Liver (tissue), 3 donors: Measurements from ENCODE around the gene USH2A.

ENCODE experiments used
- CTCF ChIP-seq: fragments of 150-350 bp; IDR thresholded peaks from 2 replicates; pipeline ENCODE4 v1.5.1; 2017; ENCODE audit warnings: improper control_type of control experiment, low read depth, low read length; ENCODE audit not compliant: missing input control
- GABPA ChIP-seq, 2 donors: IDR thresholded peaks in 1 of 2; conservative IDR thresholded peaks in 1 of 2; 2 replicates each; pipeline ENCODE4 v1.6.1; 2016; ENCODE audit warnings: antibody characterized with exemption in 2 of 2, mild to moderate bottlenecking in 1 of 2, moderate library complexity in 1 of 2
- JUND ChIP-seq, 2 donors: IDR thresholded peaks; 2 replicates each; pipeline ENCODE4 v1.6.1; 2016; ENCODE audit warnings: antibody characterized with exemption in 2 of 2
- RAD21 ChIP-seq, 2 donors: IDR thresholded peaks; 2 replicates each; pipeline ENCODE4 v1.6.1; 2016; ENCODE audit warnings: antibody characterized with exemption in 2 of 2, mild to moderate bottlenecking in 2 of 2
- SP1 ChIP-seq: IDR thresholded peaks from 2 replicates; pipeline ENCODE4 v1.6.1; 2018; ENCODE audit warnings: antibody characterized with exemption, mild to moderate bottlenecking
- TAF1 ChIP-seq: conservative IDR thresholded peaks from 2 replicates; pipeline ENCODE4 v1.6.1; 2016; ENCODE audit warnings: antibody characterized with exemption, mild to moderate bottlenecking
- TF ChIP-seq, protein P1 (sequence below): IDR thresholded peaks from 2 replicates; pipeline ENCODE4 v1.6.1; 2016; ENCODE audit warnings: antibody characterized with exemption, mild to moderate bottlenecking
- TF ChIP-seq, protein P2 (sequence below): IDR thresholded peaks from 2 replicates; pipeline ENCODE4 v1.6.1; 2016; ENCODE audit warnings: antibody characterized with exemption
- donor health status: healthy.
- donor health status: healthy.

GRCh38 chr1:215606564-215607168 is 816.6 kb downstream of the USH2A start:
- TF ChIP-seq, protein P1, sequence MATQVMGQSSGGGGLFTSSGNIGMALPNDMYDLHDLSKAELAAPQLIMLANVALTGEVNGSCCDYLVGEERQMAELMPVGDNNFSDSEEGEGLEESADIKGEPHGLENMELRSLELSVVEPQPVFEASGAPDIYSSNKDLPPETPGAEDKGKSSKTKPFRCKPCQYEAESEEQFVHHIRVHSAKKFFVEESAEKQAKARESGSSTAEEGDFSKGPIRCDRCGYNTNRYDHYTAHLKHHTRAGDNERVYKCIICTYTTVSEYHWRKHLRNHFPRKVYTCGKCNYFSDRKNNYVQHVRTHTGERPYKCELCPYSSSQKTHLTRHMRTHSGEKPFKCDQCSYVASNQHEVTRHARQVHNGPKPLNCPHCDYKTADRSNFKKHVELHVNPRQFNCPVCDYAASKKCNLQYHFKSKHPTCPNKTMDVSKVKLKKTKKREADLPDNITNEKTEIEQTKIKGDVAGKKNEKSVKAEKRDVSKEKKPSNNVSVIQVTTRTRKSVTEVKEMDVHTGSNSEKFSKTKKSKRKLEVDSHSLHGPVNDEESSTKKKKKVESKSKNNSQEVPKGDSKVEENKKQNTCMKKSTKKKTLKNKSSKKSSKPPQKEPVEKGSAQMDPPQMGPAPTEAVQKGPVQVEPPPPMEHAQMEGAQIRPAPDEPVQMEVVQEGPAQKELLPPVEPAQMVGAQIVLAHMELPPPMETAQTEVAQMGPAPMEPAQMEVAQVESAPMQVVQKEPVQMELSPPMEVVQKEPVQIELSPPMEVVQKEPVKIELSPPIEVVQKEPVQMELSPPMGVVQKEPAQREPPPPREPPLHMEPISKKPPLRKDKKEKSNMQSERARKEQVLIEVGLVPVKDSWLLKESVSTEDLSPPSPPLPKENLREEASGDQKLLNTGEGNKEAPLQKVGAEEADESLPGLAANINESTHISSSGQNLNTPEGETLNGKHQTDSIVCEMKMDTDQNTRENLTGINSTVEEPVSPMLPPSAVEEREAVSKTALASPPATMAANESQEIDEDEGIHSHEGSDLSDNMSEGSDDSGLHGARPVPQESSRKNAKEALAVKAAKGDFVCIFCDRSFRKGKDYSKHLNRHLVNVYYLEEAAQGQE: no peak
- peak; percentile 38 for TF ChIP-seq CTCF
- TF ChIP-seq TAF1: no peak
- no peak for TF ChIP-seq JUND (IDR thresholded peaks at IDR 0.05)
- no peak for TF ChIP-seq SP1
- TF ChIP-seq RAD21 (IDR thresholded peaks at IDR 0.05): peak; percentile 64 to 70
- no peak for TF ChIP-seq GABPA (IDR thresholded peaks at IDR 0.05 in 1 of 2, conservative IDR thresholded peaks at IDR 0.05 in 1 of 2)
- TF ChIP-seq, protein P2, sequence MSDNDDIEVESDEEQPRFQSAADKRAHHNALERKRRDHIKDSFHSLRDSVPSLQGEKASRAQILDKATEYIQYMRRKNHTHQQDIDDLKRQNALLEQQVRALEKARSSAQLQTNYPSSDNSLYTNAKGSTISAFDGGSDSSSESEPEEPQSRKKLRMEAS: no peak
